ENCODE results near the gene CRAMP1.

The CRAMP1 gene

DNA sequence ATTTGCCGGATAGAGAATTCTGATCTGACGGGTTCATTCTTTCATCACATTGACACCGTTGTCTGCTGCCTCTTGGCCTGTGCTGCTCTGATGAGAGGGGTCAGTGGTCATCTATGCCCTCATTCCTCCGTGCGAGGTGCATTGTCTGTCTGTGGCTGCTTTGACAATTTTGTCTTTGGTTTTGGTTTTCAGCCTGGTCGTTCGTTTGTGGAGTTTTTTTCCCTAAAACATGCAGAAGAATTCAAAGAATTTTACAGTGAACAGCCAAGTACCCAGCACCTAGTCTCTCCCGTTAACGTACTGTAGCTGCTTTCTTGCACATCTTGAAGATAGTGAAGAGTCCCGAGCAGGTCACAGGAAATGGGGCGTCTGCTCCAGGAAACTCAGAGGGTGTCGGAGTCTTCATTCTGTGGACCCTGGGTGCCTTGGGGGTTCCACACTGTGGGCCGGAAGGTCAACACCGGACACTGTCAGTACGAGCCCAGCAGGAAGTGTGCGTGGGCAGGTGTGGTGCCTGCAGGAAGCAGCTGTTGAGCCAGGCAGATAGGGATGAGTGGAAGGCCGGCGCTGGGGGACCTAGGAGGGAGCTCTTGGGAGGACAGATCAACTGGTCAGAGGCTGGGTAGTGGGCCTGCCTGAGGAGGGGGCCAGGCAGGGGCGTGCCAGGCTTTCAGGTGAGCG is 28.2 kb downstream of the CRAMP1 start:
- TF ChIP-seq CTCF (IDR thresholded peaks at IDR 0.05; ENCODE audit: low read depth, low read length) = no peak
- no peak for DNase-seq (ENCODE audit: extremely low read depth, low read depth)

DNA sequence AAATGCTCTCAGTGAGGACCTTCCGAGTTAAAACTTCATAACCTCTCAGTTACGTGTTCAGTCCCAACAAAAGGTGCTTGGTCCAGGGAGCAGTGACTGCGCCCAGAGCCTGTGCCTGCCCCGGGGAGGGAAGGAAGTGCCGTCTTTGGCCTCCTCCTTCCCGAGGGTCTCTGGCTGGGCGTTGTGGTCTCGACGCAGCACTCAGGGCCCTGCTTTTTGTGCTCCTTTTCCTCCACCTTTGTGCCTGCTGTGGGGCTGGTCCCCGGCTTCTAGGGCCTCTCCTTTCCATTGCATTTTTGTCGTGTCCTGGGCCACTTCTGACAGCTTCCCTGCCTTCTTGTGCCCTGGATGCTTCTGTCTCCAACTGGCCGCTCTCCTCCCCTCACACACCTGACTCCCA is 29.1 kb downstream of the CRAMP1 start:
- DNase-seq (ENCODE audit: extremely low read depth, low read depth) = no peak
- no peak for TF ChIP-seq CTCF (IDR thresholded peaks at IDR 0.05; ENCODE audit: low read depth, low read length)

DNA sequence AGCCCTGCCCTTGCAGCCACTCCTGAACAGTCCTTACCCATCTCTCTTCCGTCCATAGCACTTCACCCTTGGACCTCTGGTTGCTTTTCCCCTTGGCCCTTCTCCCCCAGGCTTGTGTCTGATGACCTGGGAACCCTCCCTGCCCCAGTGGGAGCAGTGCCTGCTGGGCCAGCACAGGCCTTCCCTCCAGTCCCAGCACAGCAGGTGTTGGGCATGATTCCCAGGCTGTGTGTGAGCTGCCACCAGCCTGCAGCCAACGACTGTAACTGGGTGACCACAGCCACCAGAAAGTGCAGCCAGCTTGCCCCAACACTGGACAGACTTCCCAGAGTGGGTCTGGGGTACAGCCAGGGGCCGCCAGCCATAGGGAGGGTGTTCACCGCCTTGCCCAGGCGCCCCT is 30.0 kb downstream of the CRAMP1 start:
- DNase-seq (ENCODE audit: extremely low read depth, low read depth) = no peak
- TF ChIP-seq CTCF (IDR thresholded peaks at IDR 0.05; ENCODE audit: low read depth, low read length) = no peak

DNA sequence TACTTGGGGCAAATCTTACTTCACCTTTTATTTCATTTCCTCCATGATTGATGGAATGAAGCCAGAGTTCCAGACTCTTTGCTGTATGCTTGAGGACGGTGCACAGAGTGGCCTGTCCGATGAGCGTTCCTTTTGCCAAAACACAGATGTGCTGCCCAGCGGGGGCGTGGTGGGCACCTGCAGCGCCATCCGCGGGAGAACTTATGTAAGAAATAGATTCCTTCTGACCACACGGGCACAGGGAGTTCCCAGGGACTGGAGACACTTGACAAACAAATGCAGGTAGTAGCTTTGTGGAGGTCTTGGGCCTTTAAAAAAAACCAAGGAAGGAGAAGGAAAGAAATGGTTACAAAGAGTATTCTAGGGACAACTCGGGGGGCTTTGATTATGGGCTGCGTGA is 30.6 kb downstream of the CRAMP1 start:
- no peak for TF ChIP-seq CTCF (IDR thresholded peaks at IDR 0.05; ENCODE audit: low read depth, low read length)

DNA sequence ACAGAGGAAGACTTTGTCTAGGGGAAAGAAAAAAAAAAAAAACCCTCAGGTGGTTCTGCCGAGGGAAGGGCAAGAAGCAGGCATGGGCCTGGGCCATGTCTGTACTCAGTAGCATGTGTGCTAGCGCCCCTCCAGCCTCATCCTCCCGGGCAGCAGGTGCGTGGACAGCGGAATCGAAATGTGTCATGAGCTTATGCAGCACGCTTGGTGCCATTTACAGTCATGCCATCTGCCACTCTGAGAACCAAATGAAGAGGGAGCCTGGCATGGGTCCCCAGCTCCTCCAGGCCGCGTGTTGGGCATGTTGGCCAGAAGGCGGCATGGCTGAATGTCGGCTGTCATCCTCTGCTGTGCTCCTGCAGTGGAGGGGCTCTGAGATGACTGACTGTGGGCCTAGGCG is 31.4 kb downstream of the CRAMP1 start:
- DNase-seq (ENCODE audit: extremely low read depth, low read depth) = no peak
- TF ChIP-seq CTCF (IDR thresholded peaks at IDR 0.05; ENCODE audit: low read depth, low read length) = no peak

More for the DNA sequence above, 30.6 kb downstream of the CRAMP1 start:
- DNase-seq (ENCODE audit: extremely low read depth, low read depth) = no peak

DNA sequence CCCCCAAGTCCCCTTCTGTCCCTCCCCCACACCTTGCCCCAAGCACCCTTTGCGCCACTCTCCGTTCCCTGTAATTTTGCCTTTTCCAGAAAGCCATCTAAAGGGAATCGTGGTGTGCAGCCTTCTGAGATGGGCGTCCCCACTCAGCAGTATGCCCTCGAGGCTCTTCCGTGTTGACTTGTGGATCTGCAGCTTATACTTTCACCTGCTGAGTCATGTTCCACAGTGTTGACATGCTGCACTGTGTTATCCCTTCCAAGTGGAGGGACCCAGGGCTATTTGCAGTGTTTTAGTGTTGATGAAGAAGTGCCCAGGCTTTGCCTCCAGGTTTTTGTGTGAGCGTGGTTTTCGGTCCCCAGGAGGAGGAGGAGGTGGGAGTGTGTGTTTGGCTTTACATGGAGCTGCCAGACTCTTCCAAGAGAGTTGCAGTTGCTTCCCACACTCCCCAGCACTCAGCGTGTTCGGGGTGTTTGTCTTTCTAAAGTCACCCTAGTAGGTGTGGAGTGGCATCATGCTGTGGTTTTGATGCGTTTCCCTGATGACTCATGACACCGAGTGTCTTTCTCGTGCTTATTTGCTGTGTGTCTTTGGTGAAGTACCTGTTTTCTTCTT is 33.9 kb downstream of the CRAMP1 start:
- TF ChIP-seq CTCF (IDR thresholded peaks at IDR 0.05; ENCODE audit: low read depth, low read length) = no peak
- no peak for DNase-seq (ENCODE audit: extremely low read depth, low read depth)

DNA sequence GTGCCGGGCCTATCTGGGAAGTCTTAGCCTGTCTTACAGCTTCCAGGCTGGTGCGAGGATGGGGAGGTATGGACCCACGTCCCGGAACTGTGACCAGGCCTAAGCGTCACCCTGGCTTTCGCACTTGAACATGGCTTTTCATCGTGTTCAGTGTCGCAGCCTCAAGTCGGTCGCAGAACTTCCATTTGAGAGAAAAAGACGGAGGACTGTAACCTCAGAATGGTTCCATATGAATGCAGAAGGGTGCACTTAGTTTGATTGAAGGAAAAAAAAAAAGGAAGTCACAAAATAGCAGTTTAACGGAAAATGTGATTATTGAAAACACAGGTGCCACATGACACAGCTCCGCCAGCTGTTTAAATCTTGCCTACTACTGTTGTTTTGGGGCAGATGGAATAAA is 35.7 kb downstream of the CRAMP1 start:
- TF ChIP-seq CTCF (IDR thresholded peaks at IDR 0.05; ENCODE audit: low read depth, low read length) = no peak

More for the DNA sequence above, 35.7 kb downstream of the CRAMP1 start:
- no peak for DNase-seq (ENCODE audit: extremely low read depth, low read depth)

Measured in AG09319 (cell line).